GM23338 (cell line): ENCODE measurements around the gene EPAS1. TPM values are rescaled to one million over a fixed set of nuclear protein-coding genes. Genes with fewer than 3 reads are reported as not detected.

Experiments
- ATAC-seq: fragments of 200-7000 bp; cut with Tn5 transposase; 3 replicates; pipeline ENCODE4 v1.9.1; 2020
- DNase-seq: peaks from one replicate; pipeline ENCODE4 v3.0.0-alpha.2; 2015; ENCODE audit warnings: low spot score
- H2AFZ ChIP-seq: fragments of 200-600 bp; sonication (generic); 2 replicates; pipeline ENCODE4 v1.8.0; 2016; ENCODE audit warnings: antibody characterized with exemption, mild to moderate bottlenecking, moderate library complexity
- H3F3A ChIP-seq: fragments of 200-600 bp; sonication (generic); replicated peaks from 2 replicates; pipeline ENCODE4 v1.8.0; 2017; ENCODE audit warnings: antibody characterized with exemption, mixed run types, low read depth
- H3K27ac ChIP-seq: fragments of 200-600 bp; sonication (generic); 2 replicates; pipeline ENCODE4 v1.6.1; 2016; ENCODE audit warnings: low read depth
- H3K27me3 ChIP-seq: fragments of 200-600 bp; sonication (generic); 2 replicates; pipeline ENCODE4 v1.8.0; 2016; ENCODE audit warnings: mild to moderate bottlenecking, mixed run types, moderate library complexity; ENCODE audit not compliant: insufficient read depth
- H3K36me3 ChIP-seq: fragments of 200-600 bp; sonication (generic); 2 replicates; pipeline ENCODE4 v1.8.0; 2016; ENCODE audit warnings: mild to moderate bottlenecking; ENCODE audit not compliant: insufficient read depth
- H3K4me1 ChIP-seq: fragments of 200-600 bp; sonication (generic); 2 replicates; pipeline ENCODE4 v1.8.0; 2016; ENCODE audit warnings: mild to moderate bottlenecking, moderate library complexity; ENCODE audit not compliant: insufficient read depth
- H3K4me2 ChIP-seq: fragments of 200-600 bp; sonication (generic); 2 replicates; pipeline ENCODE4 v1.7.1; 2017; ENCODE audit warnings: mixed run types
- H3K4me3 ChIP-seq: fragments of 200-600 bp; sonication (generic); 2 replicates; pipeline ENCODE4 v1.6.1; 2016; ENCODE audit warnings: mixed run types
- H3K79me2 ChIP-seq: fragments of 200-600 bp; sonication (generic); replicated peaks from 2 replicates; pipeline ENCODE4 v1.8.0; 2017; ENCODE audit warnings: mild to moderate bottlenecking; ENCODE audit not compliant: insufficient read depth
- H3K9me2 ChIP-seq: fragments of 200-600 bp; sonication (generic); 2 replicates; pipeline ENCODE4 v1.8.0; 2017; ENCODE audit not compliant: insufficient read depth
- H4K20me1 ChIP-seq: fragments of 200-600 bp; sonication (generic); replicated peaks from 2 replicates; pipeline ENCODE4 v1.8.0; 2017; ENCODE audit warnings: mild to moderate bottlenecking; ENCODE audit not compliant: insufficient read depth
- H3K27ac Mint-ChIP-seq: 2 replicates; pipeline ENCODE4 v1.8.0; 2020; ENCODE audit warnings: inconsistent platforms, mild to moderate bottlenecking, moderate library complexity, mixed read lengths
- H3K27me3 Mint-ChIP-seq: 3 replicates; pipeline ENCODE4 v1.8.0; 2022; ENCODE audit warnings: low read depth, mild to moderate bottlenecking, moderate library complexity, mixed read lengths, inconsistent platforms; ENCODE audit not compliant: insufficient read depth, poor library complexity
- H3K36me3 Mint-ChIP-seq: 3 replicates; pipeline ENCODE4 v1.8.0; 2021; ENCODE audit warnings: low read depth, mild to moderate bottlenecking, inconsistent platforms, moderate library complexity, mixed read lengths
- H3K4me1 Mint-ChIP-seq: 3 replicates; pipeline ENCODE4 v1.8.0; 2020; ENCODE audit warnings: mild to moderate bottlenecking, inconsistent platforms, mixed read lengths
- H3K4me3 Mint-ChIP-seq: 3 replicates; pipeline ENCODE4 v1.8.0; 2021; ENCODE audit warnings: moderate library complexity, mild to moderate bottlenecking, inconsistent platforms, mixed read lengths
- H3K9me3 Mint-ChIP-seq: 3 replicates; pipeline ENCODE4 v1.8.0; 2020; ENCODE audit warnings: moderate library complexity, mild to moderate bottlenecking, inconsistent platforms, mixed read lengths
- CREB1 ChIP-seq: fragments of 250-450 bp; sonication (Bioruptor Pico); IDR thresholded peaks from 2 replicates; pipeline ENCODE4 v1.5.0; 2020; ENCODE audit warnings: low read depth, mild to moderate bottlenecking, moderate library complexity
- EZH2phosphoT487 ChIP-seq: fragments of 200-600 bp; sonication (generic); IDR thresholded peaks from one replicate; pipeline ENCODE4 v1.8.1; 2018; ENCODE audit warnings: antibody characterized with exemption; ENCODE audit not compliant: unreplicated experiment
- JUNB ChIP-seq: IDR thresholded peaks from one replicate; pipeline ENCODE4 v1.6.1; 2016; ENCODE audit warnings: antibody characterized with exemption; ENCODE audit not compliant: unreplicated experiment
- POLR2AphosphoS5 ChIP-seq: IDR thresholded peaks from 2 replicates; pipeline ENCODE4 v1.6.1; 2016; ENCODE audit warnings: antibody characterized with exemption, low read depth
- ZNF114 ChIP-seq: fragments of 250-450 bp; sonication (Bioruptor Pico); IDR thresholded peaks from 2 replicates; pipeline ENCODE4 v1.5.0; 2020; ENCODE audit warnings: mild to moderate bottlenecking, moderate library complexity
- polyA plus RNA-seq: library from polyadenylated mRNA; unstranded; fragments of >200 nt; fragmentation: Nextera tagmentation; extraction: Ambion mirVana; gene quantifications from 2 replicates; pipeline ENCODE4 v1.2.1, GENCODE V29; 2016
- total RNA-seq: library from RNA; depleted of rRNA; stranded (reverse); fragments of >200 nt; shearing (Covaris generic); gene quantifications from 2 replicates; pipeline ENCODE4 v1.2.3, GENCODE V29; 2014
- TF ChIP-seq, protein P1 (sequence below): IDR thresholded peaks from 2 replicates; pipeline ENCODE4 v1.6.1; 2016; ENCODE audit warnings: antibody characterized with exemption
- TF ChIP-seq, protein P2 (sequence below): fragments of 250-450 bp; sonication (Bioruptor Pico); IDR thresholded peaks from 2 replicates; pipeline ENCODE4 v1.5.0; 2020; ENCODE audit warnings: mild to moderate bottlenecking, moderate library complexity
- TF ChIP-seq, protein P3 (sequence below): IDR thresholded peaks from one replicate; pipeline ENCODE4 v1.6.1; 2018; ENCODE audit warnings: antibody characterized with exemption; ENCODE audit not compliant: unreplicated experiment

EPAS1 gene
- total and polyA plus RNA-seq, 2 experiments from 2014 or later: 0.68 to 5.4 TPM

DNA sequence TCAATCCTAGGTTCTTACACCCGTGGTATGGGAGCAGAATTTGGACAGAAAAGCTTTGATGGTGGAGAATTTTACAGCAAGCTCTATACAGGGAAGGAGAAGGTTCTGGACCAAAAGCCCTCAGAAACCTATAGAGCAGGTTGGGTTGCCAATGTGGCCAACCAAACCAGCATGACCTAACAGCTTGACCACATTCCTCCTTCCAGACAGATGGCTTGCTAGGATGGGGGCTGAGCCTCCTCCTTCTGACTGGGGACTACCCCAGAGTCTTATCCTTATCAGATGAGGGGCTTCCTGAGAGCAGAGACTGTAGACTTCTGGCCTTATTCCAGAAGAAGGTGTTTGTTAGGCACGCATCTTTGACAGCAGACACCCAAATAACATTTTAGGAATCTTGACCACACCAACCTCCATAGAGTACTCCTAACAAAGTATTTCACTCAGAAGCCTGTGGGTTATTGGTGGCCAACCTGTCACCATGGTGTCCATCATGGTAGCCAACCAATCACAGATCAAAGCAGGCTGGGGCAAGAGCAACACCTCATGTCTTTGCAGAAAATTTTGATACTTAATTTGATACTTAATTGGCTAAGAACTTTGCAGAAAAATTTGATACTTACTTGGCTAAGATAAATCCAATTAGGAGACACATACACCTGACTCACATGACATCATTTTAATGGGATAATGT lies 34.8 kb upstream of the EPAS1 start:
- Mint-ChIP-seq H3K27me3 (no peaks in the 10 kb centered on the region), H3K4me1 (no peaks in the 10 kb centered on the region), H3K9me3 (no peaks in the 10 kb centered on the region), H3K4me3 (no peak overlapping the region), H3K36me3 (no peaks in the 10 kb centered on the region), H3K27ac (no peak overlapping the region)
- TF ChIP-seq JUNB (no peak), POLR2AphosphoS5 (no peak)
- TF ChIP-seq, protein P1, sequence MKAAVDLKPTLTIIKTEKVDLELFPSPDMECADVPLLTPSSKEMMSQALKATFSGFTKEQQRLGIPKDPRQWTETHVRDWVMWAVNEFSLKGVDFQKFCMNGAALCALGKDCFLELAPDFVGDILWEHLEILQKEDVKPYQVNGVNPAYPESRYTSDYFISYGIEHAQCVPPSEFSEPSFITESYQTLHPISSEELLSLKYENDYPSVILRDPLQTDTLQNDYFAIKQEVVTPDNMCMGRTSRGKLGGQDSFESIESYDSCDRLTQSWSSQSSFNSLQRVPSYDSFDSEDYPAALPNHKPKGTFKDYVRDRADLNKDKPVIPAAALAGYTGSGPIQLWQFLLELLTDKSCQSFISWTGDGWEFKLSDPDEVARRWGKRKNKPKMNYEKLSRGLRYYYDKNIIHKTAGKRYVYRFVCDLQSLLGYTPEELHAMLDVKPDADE: no peak
- no peaks in the 10 kb centered on the region for H3K27me3 ChIP-seq
- no peak overlapping the region for H3K27ac ChIP-seq
- H3K79me2 ChIP-seq: no peaks in the 10 kb centered on the region
- H3K4me2 ChIP-seq: no peak overlapping the region
- ATAC-seq: no peak
- H3K4me3 ChIP-seq: no peak overlapping the region
- H3K4me1 ChIP-seq: no peaks in the 10 kb centered on the region
- DNase-seq: no peak
- no peak overlapping the region for H2AFZ ChIP-seq
- no peaks in the 10 kb centered on the region for H4K20me1 ChIP-seq
- H3F3A ChIP-seq: no peaks in the 10 kb centered on the region
- H3K9me2 ChIP-seq: no peaks in the 10 kb centered on the region
- no peaks in the 10 kb centered on the region for H3K36me3 ChIP-seq

DNA sequence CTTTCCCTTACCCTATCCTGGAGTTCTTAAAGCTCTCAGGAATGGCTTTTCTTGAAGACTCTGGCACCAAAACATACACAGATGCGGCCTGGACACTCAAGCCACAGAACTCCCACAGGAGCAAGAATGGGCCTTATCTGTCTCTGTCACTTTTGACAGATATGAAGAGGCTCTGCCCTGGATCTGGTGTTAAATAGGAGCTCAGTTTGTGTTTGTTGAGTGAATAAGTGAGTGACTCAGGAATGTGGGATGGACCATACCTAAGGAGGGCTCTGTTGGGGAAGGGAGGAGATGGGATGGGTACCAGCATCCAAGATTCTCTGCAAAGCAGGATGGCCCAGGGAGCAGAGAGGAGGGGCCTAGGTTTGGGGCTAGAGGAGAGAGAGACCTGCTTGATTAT lies 33.9 kb upstream of the EPAS1 start:
- no peaks in the 10 kb centered on the region for H3K36me3 Mint-ChIP-seq
- TF ChIP-seq, protein P2, sequence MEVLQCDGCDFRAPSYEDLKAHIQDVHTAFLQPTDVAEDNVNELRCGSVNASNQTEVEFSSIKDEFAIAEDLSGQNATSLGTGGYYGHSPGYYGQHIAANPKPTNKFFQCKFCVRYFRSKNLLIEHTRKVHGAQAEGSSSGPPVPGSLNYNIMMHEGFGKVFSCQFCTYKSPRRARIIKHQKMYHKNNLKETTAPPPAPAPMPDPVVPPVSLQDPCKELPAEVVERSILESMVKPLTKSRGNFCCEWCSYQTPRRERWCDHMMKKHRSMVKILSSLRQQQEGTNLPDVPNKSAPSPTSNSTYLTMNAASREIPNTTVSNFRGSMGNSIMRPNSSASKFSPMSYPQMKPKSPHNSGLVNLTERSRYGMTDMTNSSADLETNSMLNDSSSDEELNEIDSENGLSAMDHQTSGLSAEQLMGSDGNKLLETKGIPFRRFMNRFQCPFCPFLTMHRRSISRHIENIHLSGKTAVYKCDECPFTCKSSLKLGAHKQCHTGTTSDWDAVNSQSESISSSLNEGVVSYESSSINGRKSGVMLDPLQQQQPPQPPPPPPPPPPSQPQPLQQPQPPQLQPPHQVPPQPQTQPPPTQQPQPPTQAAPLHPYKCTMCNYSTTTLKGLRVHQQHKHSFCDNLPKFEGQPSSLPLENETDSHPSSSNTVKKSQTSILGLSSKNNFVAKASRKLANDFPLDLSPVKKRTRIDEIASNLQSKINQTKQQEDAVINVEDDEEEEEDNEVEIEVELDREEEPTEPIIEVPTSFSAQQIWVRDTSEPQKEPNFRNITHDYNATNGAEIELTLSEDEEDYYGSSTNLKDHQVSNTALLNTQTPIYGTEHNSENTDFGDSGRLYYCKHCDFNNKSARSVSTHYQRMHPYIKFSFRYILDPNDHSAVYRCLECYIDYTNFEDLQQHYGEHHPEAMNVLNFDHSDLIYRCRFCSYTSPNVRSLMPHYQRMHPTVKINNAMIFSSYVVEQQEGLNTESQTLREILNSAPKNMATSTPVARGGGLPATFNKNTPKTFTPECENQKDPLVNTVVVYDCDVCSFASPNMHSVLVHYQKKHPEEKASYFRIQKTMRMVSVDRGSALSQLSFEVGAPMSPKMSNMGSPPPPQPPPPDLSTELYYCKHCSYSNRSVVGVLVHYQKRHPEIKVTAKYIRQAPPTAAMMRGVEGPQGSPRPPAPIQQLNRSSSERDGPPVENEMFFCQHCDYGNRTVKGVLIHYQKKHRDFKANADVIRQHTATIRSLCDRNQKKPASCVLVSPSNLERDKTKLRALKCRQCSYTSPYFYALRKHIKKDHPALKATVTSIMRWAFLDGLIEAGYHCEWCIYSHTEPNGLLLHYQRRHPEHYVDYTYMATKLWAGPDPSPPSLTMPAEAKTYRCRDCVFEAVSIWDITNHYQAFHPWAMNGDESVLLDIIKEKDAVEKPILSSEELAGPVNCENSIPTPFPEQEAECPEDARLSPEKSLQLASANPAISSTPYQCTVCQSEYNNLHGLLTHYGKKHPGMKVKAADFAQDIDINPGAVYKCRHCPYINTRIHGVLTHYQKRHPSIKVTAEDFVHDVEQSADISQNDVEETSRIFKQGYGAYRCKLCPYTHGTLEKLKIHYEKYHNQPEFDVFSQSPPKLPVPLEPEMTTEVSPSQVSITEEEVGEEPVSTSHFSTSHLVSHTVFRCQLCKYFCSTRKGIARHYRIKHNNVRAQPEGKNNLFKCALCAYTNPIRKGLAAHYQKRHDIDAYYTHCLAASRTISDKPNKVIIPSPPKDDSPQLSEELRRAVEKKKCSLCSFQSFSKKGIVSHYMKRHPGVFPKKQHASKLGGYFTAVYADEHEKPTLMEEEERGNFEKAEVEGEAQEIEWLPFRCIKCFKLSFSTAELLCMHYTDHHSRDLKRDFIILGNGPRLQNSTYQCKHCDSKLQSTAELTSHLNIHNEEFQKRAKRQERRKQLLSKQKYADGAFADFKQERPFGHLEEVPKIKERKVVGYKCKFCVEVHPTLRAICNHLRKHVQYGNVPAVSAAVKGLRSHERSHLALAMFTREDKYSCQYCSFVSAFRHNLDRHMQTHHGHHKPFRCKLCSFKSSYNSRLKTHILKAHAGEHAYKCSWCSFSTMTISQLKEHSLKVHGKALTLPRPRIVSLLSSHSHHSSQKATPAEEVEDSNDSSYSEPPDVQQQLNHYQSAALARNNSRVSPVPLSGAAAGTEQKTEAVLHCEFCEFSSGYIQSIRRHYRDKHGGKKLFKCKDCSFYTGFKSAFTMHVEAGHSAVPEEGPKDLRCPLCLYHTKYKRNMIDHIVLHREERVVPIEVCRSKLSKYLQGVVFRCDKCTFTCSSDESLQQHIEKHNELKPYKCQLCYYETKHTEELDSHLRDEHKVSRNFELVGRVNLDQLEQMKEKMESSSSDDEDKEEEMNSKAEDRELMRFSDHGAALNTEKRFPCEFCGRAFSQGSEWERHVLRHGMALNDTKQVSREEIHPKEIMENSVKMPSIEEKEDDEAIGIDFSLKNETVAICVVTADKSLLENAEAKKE (CRISPR knock-in tag): no peak
- TF ChIP-seq CREB1 (CRISPR knock-in tag): no peak
- TF ChIP-seq, protein P1: no peak
- TF ChIP-seq, protein P3, sequence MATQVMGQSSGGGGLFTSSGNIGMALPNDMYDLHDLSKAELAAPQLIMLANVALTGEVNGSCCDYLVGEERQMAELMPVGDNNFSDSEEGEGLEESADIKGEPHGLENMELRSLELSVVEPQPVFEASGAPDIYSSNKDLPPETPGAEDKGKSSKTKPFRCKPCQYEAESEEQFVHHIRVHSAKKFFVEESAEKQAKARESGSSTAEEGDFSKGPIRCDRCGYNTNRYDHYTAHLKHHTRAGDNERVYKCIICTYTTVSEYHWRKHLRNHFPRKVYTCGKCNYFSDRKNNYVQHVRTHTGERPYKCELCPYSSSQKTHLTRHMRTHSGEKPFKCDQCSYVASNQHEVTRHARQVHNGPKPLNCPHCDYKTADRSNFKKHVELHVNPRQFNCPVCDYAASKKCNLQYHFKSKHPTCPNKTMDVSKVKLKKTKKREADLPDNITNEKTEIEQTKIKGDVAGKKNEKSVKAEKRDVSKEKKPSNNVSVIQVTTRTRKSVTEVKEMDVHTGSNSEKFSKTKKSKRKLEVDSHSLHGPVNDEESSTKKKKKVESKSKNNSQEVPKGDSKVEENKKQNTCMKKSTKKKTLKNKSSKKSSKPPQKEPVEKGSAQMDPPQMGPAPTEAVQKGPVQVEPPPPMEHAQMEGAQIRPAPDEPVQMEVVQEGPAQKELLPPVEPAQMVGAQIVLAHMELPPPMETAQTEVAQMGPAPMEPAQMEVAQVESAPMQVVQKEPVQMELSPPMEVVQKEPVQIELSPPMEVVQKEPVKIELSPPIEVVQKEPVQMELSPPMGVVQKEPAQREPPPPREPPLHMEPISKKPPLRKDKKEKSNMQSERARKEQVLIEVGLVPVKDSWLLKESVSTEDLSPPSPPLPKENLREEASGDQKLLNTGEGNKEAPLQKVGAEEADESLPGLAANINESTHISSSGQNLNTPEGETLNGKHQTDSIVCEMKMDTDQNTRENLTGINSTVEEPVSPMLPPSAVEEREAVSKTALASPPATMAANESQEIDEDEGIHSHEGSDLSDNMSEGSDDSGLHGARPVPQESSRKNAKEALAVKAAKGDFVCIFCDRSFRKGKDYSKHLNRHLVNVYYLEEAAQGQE: no peak
- no peak for TF ChIP-seq ZNF114 (CRISPR knock-in tag)
- no peak for TF ChIP-seq EZH2phosphoT487

More for the DNA sequence above, 33.9 kb upstream of the EPAS1 start:
- H3K27me3 Mint-ChIP-seq: no peaks in the 10 kb centered on the region
- H3K27ac Mint-ChIP-seq: no peak overlapping the region
- Histone ChIP-seq H3K27ac (no peak overlapping the region), H3F3A (no peaks in the 10 kb centered on the region), H3K27me3 (no peaks in the 10 kb centered on the region), H3K4me3 (no peak overlapping the region), H4K20me1 (no peaks in the 10 kb centered on the region), H3K9me2 (no peaks in the 10 kb centered on the region), H3K36me3 (no peaks in the 10 kb centered on the region), H3K79me2 (no peaks in the 10 kb centered on the region), H3K4me2 (no peak overlapping the region), H2AFZ (no peak overlapping the region), H3K4me1 (no peaks in the 10 kb centered on the region)
- H3K9me3 Mint-ChIP-seq: no peaks in the 10 kb centered on the region
- H3K4me3 Mint-ChIP-seq: no peak overlapping the region
- H3K4me1 Mint-ChIP-seq: no peaks in the 10 kb centered on the region
- DNase-seq (no peak), ATAC-seq (no peak)
